ENCODE data around the gene AGAP1.

The AGAP1 gene

DNA sequence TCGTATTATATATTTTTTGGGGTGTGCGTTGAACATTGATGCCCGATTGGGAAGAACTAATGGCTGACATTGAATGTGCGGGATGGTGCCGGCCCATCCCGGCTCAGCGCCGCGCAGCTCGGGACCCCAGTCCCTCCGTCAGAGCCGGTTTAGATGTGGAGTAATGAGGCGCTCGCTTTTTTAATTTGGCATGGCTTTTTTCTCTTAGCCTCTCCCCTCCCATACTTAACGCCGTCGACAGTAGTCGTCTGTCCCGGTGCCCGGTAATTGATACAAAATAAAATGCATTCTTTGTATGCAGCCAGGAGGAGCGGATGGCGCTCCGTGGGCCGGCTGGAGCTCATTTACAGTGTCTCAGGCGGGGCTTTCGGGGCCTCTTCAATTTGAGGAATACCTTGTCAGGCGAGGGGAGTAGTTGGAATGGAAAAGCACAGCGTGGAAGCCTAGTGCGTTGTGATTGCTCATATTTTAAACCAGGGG, 465.1 kb downstream of the AGAP1 start:
- no peak for DNase-seq

DNA sequence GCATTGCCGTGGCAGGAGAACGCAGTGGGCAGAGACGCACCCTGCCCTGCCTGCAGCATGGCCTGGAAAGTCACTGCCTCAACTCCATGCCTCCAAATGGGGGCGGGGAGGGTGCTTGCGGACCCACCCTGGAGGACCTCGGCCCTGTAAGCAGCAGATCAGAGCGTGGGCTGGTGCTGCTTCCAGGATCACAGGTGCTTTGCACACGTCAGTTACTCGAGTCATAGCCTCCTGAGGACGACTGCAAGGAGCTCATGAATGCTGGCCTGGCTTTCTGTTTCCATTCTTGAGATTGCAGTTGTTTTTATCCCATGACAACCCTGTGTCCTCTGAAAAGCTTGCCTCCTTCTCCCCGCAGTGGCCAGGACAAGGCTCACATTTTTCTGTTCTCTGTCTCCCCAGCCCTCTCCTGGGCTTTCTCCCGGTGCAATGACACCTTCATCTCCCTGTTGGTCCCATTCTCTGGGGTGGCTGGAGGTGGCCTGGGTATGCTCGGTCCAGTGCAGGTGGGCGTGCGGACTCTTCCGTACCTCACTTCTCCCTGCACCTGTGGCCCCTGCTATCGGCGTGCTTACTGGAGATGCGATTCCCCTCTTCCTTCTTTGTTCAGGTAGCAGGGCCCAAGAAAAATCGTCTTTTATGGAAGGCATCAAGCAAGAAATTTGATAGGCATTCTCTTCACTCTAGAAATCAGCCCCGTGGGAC, 466.3 kb downstream of the AGAP1 start:
- DNase-seq, result no peak

DNA sequence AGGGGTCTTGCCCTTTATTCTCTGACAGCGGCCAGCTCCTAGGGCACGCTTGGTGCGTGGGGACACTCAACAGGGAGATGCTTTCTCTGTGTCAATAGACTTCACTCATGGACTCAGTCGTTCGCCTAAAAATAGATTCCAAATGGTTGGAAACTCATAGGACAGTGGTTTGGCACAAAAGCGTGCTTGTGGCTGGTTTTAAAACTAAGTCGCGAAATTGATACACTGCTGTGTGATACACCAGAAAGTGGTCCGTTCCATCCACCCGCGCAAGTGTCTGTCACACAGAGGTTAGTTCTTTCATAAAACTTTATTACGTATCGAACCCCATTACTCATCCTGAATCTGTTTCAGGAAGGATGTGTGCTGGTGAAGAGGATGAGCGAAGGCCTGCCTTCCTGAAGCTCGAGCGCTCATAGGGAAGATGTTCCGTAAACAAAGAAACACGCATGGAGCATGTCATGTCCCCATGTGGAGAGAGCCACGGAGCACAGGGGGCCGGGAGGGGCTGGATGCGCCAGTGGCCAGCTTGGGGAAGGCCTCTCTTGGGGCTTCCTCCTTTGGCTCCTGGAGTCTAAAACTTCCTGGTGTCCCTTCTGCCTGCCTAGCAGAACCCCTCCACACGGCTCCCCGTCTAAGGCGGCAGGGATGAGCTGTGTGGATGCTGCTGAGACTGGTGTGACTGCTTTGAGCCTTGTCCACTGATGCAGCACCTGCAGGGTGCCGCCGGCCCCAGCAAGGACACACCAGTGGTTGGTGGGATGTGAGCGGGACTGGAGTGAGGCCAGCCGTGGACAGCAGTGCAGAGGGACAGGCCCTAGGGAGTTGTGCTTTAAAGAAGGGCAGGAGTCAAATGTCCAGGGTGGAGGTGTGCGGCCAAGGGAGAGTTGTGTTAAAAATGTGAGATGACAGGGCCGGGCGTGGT, 467.1 kb downstream of the AGAP1 start:
- no peak for DNase-seq

DNA sequence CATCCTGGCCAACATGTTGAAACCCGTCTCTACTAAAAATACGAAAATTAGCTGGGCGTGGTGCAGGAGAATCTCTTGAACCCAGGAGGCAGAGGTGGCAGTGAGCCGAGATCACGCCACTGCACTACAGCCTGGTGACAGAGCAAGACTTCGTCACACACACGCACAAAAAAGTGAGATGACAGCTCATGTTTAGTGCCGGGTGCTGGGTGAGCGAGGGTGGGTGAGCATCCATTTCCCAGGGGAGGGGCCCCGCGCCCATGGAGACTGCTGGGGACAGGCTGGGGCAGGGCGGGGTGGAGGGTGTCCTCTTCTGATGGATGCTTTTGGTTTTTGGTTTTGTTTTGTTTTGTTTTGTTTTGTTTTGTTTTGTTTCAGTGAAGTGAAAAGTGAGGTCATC, 467.9 kb downstream of the AGAP1 start:
- DNase-seq, result no peak

DNA sequence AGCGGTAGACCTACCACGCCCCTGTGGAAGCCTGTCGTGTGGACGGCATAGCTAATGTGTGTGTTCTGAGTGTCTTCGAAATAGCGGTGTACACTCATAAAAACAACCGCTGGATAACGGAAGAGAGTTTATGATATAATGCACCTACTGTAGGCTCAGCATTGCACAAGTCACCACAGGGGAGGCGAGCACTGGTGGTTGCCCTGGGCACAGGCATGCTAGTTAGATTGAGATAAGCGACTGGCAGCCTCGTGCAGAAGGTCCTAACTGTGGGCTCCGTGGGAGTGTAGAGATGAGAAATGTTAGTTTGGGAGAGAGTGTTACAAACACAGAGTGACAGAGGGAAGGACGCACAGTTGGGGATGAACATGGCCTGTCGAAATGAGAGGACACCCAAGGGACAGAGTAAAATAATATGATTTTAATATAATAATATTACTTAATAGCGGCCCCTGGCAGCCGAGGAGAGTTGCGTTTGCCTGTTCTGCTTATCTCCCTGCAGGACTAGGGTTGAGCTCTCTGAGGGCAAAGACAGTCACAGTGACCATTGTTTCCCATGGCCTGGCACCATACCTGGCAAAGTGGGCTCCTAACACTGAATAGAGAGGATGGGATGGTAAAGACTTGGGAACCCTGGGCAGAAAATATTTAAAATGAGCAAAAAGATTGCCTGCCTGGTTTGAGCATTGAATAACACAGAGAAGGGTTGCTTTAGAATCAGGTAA, 470.2 kb downstream of the AGAP1 start:
- DNase-seq, result no peak

DNA sequence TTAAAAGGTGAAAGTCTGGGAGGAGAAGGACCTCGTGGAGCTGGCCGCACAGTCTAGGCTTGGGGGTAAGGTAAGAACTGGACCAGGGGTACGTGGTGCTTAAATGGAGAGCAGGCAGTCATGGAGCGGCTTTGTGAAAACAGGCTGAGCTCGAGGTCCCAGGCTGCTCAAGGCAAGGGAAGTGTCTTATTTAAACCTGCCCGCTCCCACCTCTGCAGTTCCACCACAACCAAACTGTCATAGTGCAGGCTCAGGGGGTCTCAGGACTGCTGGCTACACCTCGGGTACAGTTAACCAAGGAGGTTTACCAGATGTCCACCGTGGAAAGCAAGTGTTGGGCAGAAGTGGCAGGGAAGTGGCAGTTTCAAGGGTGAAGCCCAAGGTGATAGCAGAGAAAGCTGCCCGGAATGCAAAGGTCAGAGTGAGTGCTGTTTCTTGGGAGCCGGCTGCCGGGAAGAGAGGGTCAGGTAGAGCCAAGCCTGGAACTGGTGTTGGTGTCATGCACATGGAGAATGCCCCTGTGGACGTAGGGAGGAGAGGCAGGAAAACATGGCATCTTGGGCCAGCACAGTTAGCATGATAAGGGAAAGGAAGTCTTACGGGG, 471.0 kb downstream of the AGAP1 start:
- no peak for DNase-seq

DNA sequence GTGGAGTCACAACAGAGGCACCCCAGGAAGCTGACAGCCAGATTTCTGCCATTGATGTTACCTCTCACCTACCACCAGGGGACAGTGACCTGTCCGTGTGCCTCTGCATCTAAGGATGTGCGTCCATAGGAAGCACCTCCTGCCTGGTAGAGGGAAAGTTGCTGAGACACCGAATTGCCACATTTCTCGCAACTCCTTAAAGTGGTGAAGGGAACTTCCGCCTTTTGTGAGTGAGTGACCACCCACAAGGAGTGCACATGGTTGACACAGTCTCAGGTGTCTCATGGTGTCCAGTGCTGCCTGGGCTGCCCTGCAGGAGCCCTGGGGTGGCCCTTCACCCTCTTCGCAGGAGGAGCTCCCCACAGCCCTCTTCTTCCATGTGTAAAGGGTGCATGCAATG, 472.6 kb downstream of the AGAP1 start:
- DNase-seq, result no peak

DNA sequence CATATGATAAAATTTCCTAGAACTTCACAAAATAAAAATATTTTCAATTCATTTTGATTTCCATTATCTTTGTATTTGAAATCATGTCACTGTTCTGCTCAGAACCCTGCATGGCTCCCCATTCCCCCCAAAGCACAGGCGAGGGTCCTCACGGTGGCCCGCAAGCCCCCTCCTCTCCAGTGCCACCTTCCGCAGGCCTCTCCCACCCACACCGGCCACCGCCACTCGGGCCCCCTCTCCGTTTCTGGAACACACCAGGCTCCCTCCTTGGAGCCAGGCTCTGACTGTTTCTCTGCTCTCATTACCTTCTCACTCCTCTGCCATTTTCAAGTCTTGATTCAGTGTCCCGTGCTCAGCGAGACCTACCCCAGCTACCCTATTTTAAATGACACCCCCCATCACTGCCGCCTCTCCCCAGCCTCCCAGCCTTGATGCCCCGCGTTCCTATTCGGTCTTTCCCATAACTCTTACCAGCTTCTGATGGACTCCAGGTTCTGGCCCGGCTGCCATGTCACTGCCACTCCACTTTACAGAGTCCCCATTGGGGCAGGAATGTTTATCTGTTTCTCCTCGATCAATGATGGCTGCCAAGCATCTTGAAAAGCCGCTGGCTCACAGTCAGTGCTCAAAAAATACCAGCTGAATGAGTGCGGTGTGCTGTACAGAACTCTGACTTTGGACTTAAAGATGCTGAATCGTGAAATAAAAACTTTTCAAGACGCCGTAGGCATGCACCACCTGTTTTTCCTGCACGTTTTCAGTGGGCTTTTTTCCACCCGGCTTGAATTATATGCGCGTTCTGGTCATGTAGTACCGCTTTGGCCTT, 473.3 kb downstream of the AGAP1 start:
- no peak for DNase-seq

DNA sequence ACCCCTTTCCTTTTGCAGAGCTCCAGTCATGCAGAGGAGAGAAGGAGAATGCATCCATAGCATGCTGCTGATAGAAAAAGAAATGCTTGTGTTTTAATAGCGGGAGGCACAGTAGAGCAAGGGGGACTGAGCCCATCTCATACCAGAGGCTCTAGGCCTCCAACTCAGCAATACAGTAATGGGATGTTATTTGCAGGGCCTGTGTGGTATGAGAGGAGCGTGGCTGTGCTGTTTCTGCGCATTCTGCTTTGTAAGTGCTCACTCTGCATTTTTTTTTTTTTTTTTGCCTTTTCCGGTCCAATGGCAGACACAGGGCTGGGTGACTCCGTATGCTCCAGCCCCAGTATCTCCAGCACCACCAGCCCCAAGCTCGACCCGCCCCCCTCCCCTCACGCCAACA, 474.3 kb downstream of the AGAP1 start:
- DNase-seq, result no peak

DNA sequence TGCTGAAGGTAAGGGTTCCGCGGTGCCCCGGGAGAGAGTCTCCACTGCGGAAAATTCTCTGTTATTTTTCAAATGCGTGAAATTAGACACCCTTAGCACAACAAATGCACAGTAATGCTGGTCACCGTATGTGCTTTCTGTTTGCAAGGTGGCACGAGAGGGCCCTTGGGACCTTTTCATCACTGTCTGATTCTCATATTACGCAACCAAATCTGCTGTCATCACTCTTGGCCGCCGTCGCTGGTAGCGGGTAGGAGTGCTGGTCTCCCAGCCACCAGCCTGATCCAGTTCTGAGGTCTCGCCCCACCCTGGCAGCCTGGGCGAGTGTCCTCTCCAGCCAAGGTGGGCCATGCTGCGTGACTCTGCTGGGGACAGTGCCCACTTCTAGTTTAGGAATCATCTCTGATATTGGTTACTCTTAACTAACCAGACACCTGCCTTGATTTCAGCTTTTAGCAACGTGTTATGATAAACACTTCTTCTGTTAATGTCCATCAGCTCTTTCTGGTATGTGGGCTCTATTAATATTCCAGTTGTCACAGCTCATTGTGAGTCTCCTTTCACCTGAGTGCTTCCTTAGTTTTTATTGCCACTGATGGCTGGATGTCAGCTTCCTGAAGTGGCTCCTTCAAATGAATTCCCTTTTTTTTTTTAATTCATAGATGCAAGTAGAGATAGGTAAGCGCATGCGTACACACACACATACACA, 474.9 kb downstream of the AGAP1 start:
- no peak for DNase-seq

DNA sequence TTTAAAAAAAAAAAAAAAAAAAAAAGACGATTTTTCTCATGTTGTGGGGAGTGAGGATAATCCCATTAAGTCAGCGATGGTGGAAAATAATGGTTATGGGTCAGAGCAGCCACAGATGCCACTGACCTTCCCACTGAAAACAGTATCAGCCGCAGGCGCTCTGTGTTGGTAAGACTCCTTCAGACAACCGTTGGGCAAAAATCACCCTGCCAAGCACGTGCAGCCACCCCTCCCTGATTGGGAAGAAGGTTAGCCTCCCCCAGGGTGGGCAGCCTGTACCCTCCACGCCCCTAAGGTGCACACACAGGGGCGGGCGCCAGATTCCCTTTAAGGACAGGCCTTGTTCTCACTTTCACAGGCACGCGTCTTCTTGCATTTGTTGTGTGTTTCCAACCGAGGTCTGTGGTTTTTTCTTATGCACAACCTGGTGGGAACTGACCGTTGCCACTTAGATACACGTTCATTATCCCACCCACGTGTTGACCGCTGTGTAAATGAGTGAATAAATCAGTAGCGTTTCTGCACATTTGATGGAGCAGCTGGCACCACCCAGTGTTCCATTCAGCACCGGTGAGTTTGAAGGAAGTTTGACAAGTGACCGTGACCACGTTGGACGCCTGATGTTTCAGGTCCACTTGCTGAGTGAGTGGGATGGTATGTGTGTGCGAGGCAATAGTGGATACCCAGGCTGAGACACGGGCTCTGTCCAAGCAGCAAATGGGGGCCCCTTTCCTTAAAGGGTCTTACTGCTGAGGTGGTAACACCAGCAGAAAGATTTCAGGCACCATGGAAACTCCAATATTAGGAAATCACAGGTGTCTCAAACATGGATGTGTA, 476.6 kb downstream of the AGAP1 start:
- no peak for DNase-seq

DNA sequence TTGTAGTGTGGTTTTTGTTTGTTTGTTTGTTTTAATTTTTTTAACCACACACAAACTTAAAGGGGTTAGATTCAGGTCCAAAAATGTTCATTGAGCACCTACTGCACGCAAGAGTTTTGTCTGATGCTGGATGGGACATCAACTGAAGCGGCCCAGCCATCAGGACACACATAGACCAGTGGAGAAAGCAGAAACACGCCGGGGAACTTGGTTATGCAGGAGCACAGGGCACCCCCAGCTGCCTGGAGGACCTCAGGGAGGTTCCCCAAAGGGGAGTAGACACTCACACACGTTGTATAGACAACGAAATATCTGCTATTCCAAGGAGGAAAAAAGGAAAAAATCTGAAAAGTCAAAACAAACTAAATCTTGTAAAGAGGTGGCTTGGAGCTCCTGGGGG, 482.7 kb downstream of the AGAP1 start:
- no peak for DNase-seq

DNA sequence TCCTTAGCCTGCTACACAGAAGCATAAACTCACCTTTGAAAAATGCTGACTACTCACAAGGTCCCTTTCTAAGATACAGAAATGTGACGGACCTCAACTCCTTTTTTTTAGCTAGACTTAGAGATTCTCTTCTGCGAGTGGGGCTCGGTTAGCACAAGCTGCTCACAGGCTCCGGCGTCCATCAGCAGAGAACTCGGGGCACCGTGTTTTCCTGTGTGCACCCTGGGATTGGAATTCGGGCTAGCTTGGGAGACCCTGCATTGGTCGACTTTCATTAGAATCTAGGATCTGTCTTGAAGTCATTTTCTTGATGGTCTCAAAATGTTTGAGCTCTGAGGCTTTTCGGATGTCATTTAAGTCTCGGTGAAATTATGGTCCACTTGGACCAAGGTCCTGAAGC, 483.1 kb downstream of the AGAP1 start:
- DNase-seq, result no peak

DNA sequence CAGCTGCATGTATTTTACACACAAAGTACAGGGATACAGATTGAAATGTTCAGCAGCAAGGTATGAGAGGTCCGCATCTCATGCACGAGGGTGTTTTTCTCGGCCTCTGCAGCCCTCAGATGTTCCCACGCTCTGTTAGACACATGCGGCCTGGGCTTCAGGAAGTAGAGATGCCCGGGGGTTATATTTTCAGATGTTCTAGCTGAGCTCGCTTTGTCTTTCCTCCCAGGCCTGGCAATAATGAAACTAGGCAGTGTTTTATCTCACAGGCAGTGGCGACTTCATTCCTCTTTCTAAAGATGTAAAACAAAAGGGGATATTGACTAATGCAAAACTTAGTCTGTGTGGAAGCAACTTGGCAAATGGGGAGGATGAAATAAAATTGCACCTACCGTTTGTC, 483.6 kb downstream of the AGAP1 start:
- DNase-seq, result no peak

DNA sequence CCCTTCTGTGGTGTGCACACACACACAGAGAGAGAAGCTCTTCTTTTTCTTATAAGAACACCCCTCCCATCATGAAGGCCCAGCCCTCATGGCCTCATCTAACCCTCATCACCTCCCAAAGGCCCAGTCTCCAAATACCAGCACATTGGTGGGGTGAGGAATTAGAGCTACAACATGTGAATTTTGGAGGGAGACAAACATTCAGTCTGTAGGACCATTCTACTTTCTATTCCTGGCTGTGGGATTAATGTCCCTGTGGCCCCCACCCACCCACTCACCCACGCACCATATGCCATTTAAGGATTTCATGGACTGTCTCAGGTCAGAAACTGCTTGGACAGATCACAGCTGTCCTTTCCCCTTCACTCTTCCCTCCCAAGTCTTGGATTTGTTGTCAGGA, 484.2 kb downstream of the AGAP1 start:
- no peak for DNase-seq

DNA sequence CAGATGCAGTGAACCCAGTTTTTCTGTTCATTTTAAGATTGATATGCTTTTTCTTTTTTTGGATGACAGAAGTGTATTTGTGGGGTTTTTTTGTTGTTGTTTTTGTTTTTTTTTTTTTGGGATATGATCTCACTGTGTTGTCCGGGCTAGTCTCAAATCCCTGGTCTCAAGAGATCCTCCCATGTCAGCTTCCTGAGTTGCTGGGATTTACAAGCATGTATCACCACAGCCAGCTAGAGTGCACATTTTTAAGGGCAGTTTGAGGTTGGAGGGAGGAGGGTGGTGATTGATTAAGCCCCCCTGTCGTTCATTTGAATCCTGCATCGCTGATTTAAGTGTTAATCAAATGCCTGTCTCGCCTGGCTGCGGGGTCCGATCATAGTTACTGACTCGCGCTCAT, 485.2 kb downstream of the AGAP1 start:
- no peak for DNase-seq

DNA sequence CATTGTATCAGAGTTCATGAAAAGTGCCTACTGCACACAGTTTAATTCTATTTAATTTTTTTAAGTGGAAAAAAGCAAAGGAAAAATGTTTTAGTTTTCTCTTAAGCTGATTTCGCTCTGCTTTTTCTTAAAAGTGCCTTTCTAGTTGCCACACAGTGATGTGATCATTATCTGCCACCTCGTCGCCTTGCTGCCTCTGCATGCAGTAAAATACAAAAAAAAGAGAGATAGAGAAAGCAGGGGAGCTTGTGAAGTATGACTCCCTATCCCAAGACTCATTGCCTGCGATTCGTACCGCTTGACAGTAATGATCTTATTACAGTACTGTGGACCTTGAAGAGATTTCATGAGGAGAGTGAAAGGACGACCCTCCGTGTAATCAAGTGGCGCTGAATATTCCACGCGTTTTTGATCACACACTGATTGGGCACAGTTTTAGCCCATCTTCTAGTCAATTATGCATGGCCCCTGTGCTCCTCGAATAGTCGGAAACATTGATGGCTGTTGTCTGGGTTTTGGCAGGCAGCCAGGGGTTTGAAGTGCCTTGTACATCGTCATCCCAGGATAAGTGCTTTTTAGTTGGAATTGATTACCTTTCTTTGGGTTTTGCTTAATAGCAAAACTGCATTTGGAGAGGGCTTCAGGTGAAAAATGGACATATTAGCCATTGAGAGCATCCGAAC, 486.1 kb downstream of the AGAP1 start:
- no peak for DNase-seq

DNA sequence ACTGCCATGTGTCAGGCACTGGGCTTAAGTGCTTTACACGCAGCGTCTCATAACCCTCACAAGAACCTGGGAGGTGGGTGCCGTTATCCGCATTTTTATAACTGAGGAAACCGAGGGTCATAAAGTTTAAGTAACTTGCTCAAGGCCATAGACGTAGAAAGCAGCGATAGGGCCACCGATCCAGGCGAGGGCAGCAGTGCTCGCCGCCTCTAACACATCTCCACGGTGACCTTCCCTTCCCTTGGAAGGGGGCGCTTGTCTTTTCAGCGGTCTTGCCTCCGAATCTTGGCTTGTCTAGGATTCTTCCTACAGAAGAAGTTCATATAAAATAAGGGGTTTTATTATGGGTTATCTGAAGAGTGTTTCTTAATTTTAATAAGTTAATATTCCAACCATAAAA, 487.8 kb downstream of the AGAP1 start:
- no peak for DNase-seq

DNA sequence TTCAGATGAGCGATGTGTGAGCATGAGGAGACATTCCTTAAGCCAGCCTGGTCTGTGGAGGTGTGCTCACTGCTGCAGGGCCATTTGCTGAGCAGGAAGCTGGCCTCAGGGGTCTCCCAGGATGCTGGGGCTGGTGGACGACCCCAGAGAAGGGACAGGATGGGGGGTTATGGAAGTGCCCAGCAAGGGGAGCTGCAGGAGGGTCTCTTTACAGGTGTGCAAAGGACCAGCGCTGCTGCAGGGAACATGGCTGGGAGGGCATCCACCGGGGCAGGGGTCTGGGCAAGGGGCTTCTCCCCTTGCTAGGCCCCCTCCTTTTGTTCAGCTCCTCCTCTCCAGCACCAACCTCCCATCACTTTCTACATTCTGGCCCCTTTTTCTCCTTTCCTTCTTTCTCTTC, 489.2 kb downstream of the AGAP1 start:
- DNase-seq, result no peak

DNA sequence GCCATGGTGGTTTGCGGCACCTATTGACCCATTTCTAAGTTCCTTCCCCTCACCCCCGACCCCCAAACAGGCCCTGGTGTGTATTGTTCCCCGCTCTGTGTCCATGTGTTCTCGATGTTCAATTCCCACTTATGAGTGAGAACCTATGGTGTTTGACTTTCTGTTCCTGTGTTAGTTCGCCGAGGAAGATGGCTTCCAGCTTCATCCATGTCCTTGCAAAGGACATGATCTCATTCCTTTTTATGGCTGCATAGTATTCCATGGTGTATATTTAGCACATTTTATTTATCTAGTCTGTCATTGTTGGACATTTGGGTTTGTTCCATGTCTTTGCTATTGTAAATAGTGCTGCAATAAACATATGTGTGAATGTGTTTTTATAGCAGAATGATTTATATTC, 490.7 kb downstream of the AGAP1 start:
- no peak for DNase-seq
